HepG2 (cell line): ENCODE results near the gene KLHL40. TPM values are rescaled to one million over a fixed set of nuclear protein-coding genes. Genes with fewer than 3 reads are reported as not detected.

Experiments
- ATAC-seq: fragments of 200-7000 bp; cut with Tn5 transposase; 3 replicates; pipeline ENCODE4 v1.9.1; 2020; ENCODE audit warnings: mild to moderate bottlenecking, moderate library complexity
- BruUV-seq: library from RNA; stranded (reverse); fragments of 400-500 nt; replicated peaks from 2 replicates; lab custom pipeline; 2021; lab: Mats Ljungman, UMichigan
- CTCF ChIA-PET: fragments of 300-600 bp; formaldehyde crosslinking; extraction: SDS; loops from one replicate; lab custom pipeline; 2021; ENCODE audit warnings: low total read pairs, inconsistent platforms, low intra/inter-chr PET ratio; lab: Yijun Ruan, JAX
- POLR2A ChIA-PET: fragments of 350-600 bp; sonication (Branson Sonifier 250); formaldehyde crosslinking; loops from one replicate; lab custom pipeline; 2020; ENCODE audit warnings: antibody characterized with exemption, inconsistent platforms; lab: Yijun Ruan, JAX
- DNase-seq: peaks from one replicate; pipeline ENCODE4 v3.0.0-alpha.2; 2015; ENCODE audit warnings: low spot score
- FAIRE-seq: peaks from 3 replicates; lab custom pipeline; 2011; peaks lifted over from hg19 to GRCh38; lab: Jason Lieb, UNC
- H2AFZ ChIP-seq: one replicate; pipeline ENCODE4 v1.6.1; 2011; ENCODE audit warnings: low read length, inconsistent platforms
- H3K27ac ChIP-seq: fragments of 300-600 bp; 3 replicates; pipeline ENCODE4 v1.8.0; 2011; ENCODE audit warnings: mixed run types, mild to moderate bottlenecking, mixed read lengths, low read length, inconsistent platforms; ENCODE audit not compliant: insufficient read depth; ENCODE audit errors: extremely low read length
- H3K27me3 ChIP-seq, 2 experiments: fragments of 200-600 bp in 1 of 2; 2 replicates in 1 of 2; 3 replicates in 1 of 2; pipeline versions ENCODE4 v1.6.0 to v1.8.0; 2011; ENCODE audit warnings: low read length in 2 of 2, mild to moderate bottlenecking in 2 of 2, moderate library complexity in 2 of 2, inconsistent platforms in 1 of 2; ENCODE audit not compliant: insufficient read depth in 2 of 2, control insufficient read depth in 1 of 2
- H3K36me3 ChIP-seq, 2 experiments: fragments of 200-600 bp in 1 of 2; replicated peaks in 1 of 2; 2 replicates in 1 of 2; 3 replicates in 1 of 2; pipeline versions ENCODE4 v1.5.1 to v1.8.0; 2011; ENCODE audit warnings: low read length in 2 of 2, inconsistent platforms in 1 of 2; ENCODE audit not compliant: insufficient read depth in 2 of 2, control insufficient read depth in 1 of 2
- H3K4me1 ChIP-seq: 2 replicates; pipeline ENCODE4 v1.5.1; 2012; ENCODE audit warnings: low read length, inconsistent platforms; ENCODE audit not compliant: insufficient read depth
- H3K4me2 ChIP-seq: 2 replicates; pipeline ENCODE4 v1.6.0; 2011; ENCODE audit warnings: low read depth, low read length, inconsistent platforms
- H3K4me3 ChIP-seq, 3 experiments: fragments of 200-600 bp in 1 of 3; sonication (generic), shearing (Covaris generic) in 1 of 3; replicated peaks in 1 of 3; 2 replicates each; pipeline ENCODE4 v1.5.1; 2011 to 2016; ENCODE audit warnings: low read length in 3 of 3, inconsistent platforms in 2 of 3, low read depth in 2 of 3, mild to moderate bottlenecking in 2 of 3, control low read depth in 1 of 3, mixed read lengths in 1 of 3; ENCODE audit not compliant: insufficient read depth in 1 of 3
- H3K79me2 ChIP-seq: one replicate; pipeline ENCODE4 v1.6.1; 2011; ENCODE audit warnings: low read length, inconsistent platforms; ENCODE audit not compliant: insufficient read depth
- H3K9ac ChIP-seq: 2 replicates; pipeline ENCODE4 v1.6.0; 2011; ENCODE audit warnings: mild to moderate bottlenecking, low read depth, low read length, inconsistent platforms; ENCODE audit not compliant: insufficient read depth
- H3K9me3 ChIP-seq: 2 replicates; pipeline ENCODE4 v1.5.1; 2012; ENCODE audit warnings: mild to moderate bottlenecking, low read length
- H4K20me1 ChIP-seq: 2 replicates; pipeline ENCODE4 v1.6.0; 2011; ENCODE audit warnings: inconsistent platforms, mild to moderate bottlenecking, low read length, moderate library complexity; ENCODE audit not compliant: insufficient read depth
- E2F1 ChIP-seq: sonication (generic); formaldehyde crosslinking; IDR thresholded peaks from 2 replicates; pipeline ENCODE4 v1.5.0; 2020; ENCODE audit warnings: missing genetic modification reagents
- FOXA1 ChIP-seq, 2 experiments: fragments of 450-650 bp in 1 of 2; sonication (generic) in 1 of 2; formaldehyde crosslinking in 1 of 2; IDR thresholded peaks; 2 replicates each; pipeline versions ENCODE4 v1.4.0 to v1.6.1; 2016 to 2020; ENCODE audit warnings: missing genetic modification reagents in 1 of 2
- FOXP1 ChIP-seq, 2 experiments: fragments of 450-650 bp in 1 of 2; IDR thresholded peaks; 2 replicates each; pipeline ENCODE4 v1.6.1; 2017 to 2018; ENCODE audit warnings: antibody characterized with exemption in 1 of 2
- GATAD1 ChIP-seq: IDR thresholded peaks from 2 replicates; pipeline ENCODE4 v1.6.1; 2016; ENCODE audit warnings: missing genetic modification reagents, missing compliant biosample characterization
- RFXANK ChIP-seq: IDR thresholded peaks from 2 replicates; pipeline ENCODE4 v1.6.1; 2016
- RNF2 ChIP-seq: fragments of 450-650 bp; conservative IDR thresholded peaks from 2 replicates; pipeline ENCODE4 v1.6.1; 2016; ENCODE audit warnings: low read depth
- XRCC5 ChIP-seq: fragments of 200-400 bp; formaldehyde crosslinking; optimal IDR thresholded peaks from 2 replicates; pipeline ENCODE3; 2017; ENCODE audit warnings: mild to moderate bottlenecking, low read length
- ZNF30 ChIP-seq: sonication (generic); formaldehyde crosslinking; IDR thresholded peaks from 2 replicates; pipeline ENCODE4 v1.5.0; 2020; ENCODE audit warnings: mild to moderate bottlenecking, missing genetic modification reagents
- ZNF446 ChIP-seq: sonication (generic); formaldehyde crosslinking; IDR thresholded peaks from 2 replicates; pipeline ENCODE4 v1.5.0; 2020; ENCODE audit warnings: mild to moderate bottlenecking, missing genetic modification reagents
- ZNF543 ChIP-seq: sonication (generic); formaldehyde crosslinking; IDR thresholded peaks from 2 replicates; pipeline ENCODE4 v1.4.0; 2020; ENCODE audit warnings: mild to moderate bottlenecking, missing genetic modification reagents
- ZNF891 ChIP-seq: sonication (generic); formaldehyde crosslinking; IDR thresholded peaks from 2 replicates; pipeline ENCODE4 v1.5.0; 2020; ENCODE audit warnings: mild to moderate bottlenecking, missing genetic modification reagents
- WGBS: methylation state at CpG from one replicate; pipeline ENCODE4 v1.1.6; 2017; ENCODE audit warnings: low lambda C conversion rate; 5-methylcytosine and 5-hydroxymethylcytosine counted together
- in situ Hi-C: cut with HindIII; loops from 2 replicates; pipeline ENCODE4 v1.10.0; 2017; ENCODE audit warnings: low pct_unique_long_range_greater_than_20kb; ENCODE audit not compliant: extremely low pct_ligation_motif_present
- intact Hi-C: fragments of 100-400 bp; cut with micrococcal nuclease; formaldehyde crosslinking; loops from one replicate; pipeline ENCODE4 v1.10.0; 2022; ENCODE audit not compliant: unreplicated experiment
- polyA plus RNA-seq, 8 experiments: library from polyadenylated mRNA; depleted of rRNA in 3 of 8; stranded (reverse) in 7 of 8; unstranded in 1 of 8; fragments of >200 nt; fragmentation: Illumina TruSeq in 4 of 8; extraction: Trizol in 4 of 8; gene quantifications; 2 replicates each; pipeline versions ENCODE4 v1.2.1 to v1.2.3, GENCODE V29; 2011 to 2016; ENCODE audit warnings: low read depth in 4 of 8, missing spikeins in 1 of 8, mixed read lengths in 1 of 8; ENCODE audit not compliant: insufficient read depth in 1 of 8
- total RNA-seq, 5 experiments: library from RNA; depleted of rRNA; stranded (reverse); fragments of >200 nt; fragmentation: Illumina TruSeq; extraction: Trizol; gene quantifications; 2 replicates each; pipeline ENCODE4 v1.2.3, GENCODE V29; 2016; ENCODE audit warnings: low read depth in 1 of 5

KLHL40 gene
- total and polyA plus RNA-seq, 2 of the 13 experiments (the other 11 are each of a cell fraction or from before 2014, with no cell fraction given) = not detected

GRCh38 chr3:42703695-42704025 lies 18.3 kb downstream of the KLHL40 start:
- TF ChIP-seq ZNF30 = no peak
- no peak for TF ChIP-seq XRCC5
- no peak for TF ChIP-seq RNF2
- TF ChIP-seq FOXA1 (IDR thresholded peaks at IDR 0.05) = no peak
- no peak for TF ChIP-seq FOXA1 (CRISPR knock-in tag; IDR thresholded peaks at IDR 0.05)
- no peak for TF ChIP-seq RFXANK (CRISPR knock-in tag)
- TF ChIP-seq, all 625 proteins: peak for 0
- intact Hi-C loops = no loop called here

GRCh38 chr3:42704136-42704841 lies 19.0 kb downstream of the KLHL40 start:
- Histone ChIP-seq H3K27me3 (peaks cover 3 to 10% of the 10 kb centered on the region in 2 experiments; a peak in 3 of 5 replicates), H3K4me1 (no peaks in the 10 kb centered on the region), H2AFZ (no peak overlapping the region), H3K9me3 (no peaks in the 10 kb centered on the region), H3K79me2 (no peaks in the 10 kb centered on the region), H3K36me3 (no peaks in the 10 kb centered on the region), H3K27ac (no peak overlapping the region), H4K20me1 (no peaks in the 10 kb centered on the region), H3K4me3 (no peak overlapping the region), H3K9ac (no peak overlapping the region), H3K4me2 (no peak overlapping the region)
- 29% methylated on average over 5 of the region's 8 CpGs for WGBS
- DNase-seq (no peak), ATAC-seq (no peak), FAIRE-seq (no peak)
- ChIA-PET POLR2A (no interaction called here), CTCF (no interaction called here)
- intact Hi-C loops (no loop called here), in situ Hi-C loops (no loop called here)
- no TSS peak for BruUV-seq
- no peak for TF ChIP-seq ZNF446 (CRISPR knock-in tag)
- TF ChIP-seq ZNF543 = no peak
- TF ChIP-seq GATAD1 (CRISPR knock-in tag) = no peak
- TF ChIP-seq E2F1 (CRISPR knock-in tag) = no peak
- no peak for TF ChIP-seq FOXP1 (IDR thresholded peaks at IDR 0.05)
- TF ChIP-seq FOXP1 (CRISPR knock-in tag; IDR thresholded peaks at IDR 0.05) = no peak
- no peak for TF ChIP-seq ZNF891 (CRISPR knock-in tag)

More at GRCh38 chr3:42703695-42704025, 18.3 kb downstream of the KLHL40 start:
- POLR2A ChIA-PET = no interaction called here
- H3K36me3 ChIP-seq = no peaks in the 10 kb centered on the region
- no peak overlapping the region for H3K4me3 ChIP-seq
- no peak for DNase-seq
- no peak overlapping the region for H2AFZ ChIP-seq
- no peaks in the 10 kb centered on the region for H3K79me2 ChIP-seq
- CTCF ChIA-PET = no interaction called here
- 0% methylated on average over 3 of the region's 5 CpGs for WGBS
- H3K9ac ChIP-seq = no peak overlapping the region
- in situ Hi-C loops = no loop called here
- no peaks in the 10 kb centered on the region for H3K4me1 ChIP-seq
- H3K27ac ChIP-seq = no peak overlapping the region
- no peak for ATAC-seq
- H3K9me3 ChIP-seq = no peaks in the 10 kb centered on the region
- H4K20me1 ChIP-seq = no peaks in the 10 kb centered on the region
- no peak overlapping the region for H3K4me2 ChIP-seq
- no TSS peak for BruUV-seq
- FAIRE-seq = no peak
- peaks cover 2 to 10% of the 10 kb centered on the region in 2 experiments; a peak in 3 of 5 replicates for H3K27me3 ChIP-seq
